Neutrophil (primary cell): Measurements from ENCODE around the gene SETD7.

Experiments
- H3K27ac ChIP-seq: fragments of 200-600 bp; sonication (generic); 2 replicates; pipeline ENCODE4 v1.5.1; 2016; ENCODE audit warnings: mild to moderate bottlenecking, moderate library complexity
- H3K27me3 ChIP-seq: fragments of 200-600 bp; sonication (generic); 2 replicates; pipeline ENCODE4 v1.6.0; 2016; ENCODE audit warnings: mild to moderate bottlenecking
- H3K36me3 ChIP-seq: fragments of 200-600 bp; sonication (generic); 2 replicates; pipeline ENCODE4 v1.5.1; 2017
- H3K4me1 ChIP-seq, 2 experiments: fragments of 200-600 bp in 1 of 2; sonication (generic) in 1 of 2; 1 replicate in 1 of 2; 2 replicates in 1 of 2; pipeline versions ENCODE4 v1.5.1 to v1.6.1; 2013 to 2016; ENCODE audit warnings: low read depth in 1 of 2, low read length in 1 of 2, mild to moderate bottlenecking in 1 of 2, moderate library complexity in 1 of 2; ENCODE audit not compliant: control insufficient read depth in 1 of 2, insufficient read depth in 1 of 2
- H3K4me3 ChIP-seq, 2 experiments: fragments of 200-600 bp in 1 of 2; sonication (generic) in 1 of 2; 1 replicate in 1 of 2; 2 replicates in 1 of 2; pipeline ENCODE4 v1.5.1; 2013 to 2016; ENCODE audit warnings: low read depth in 1 of 2, low read length in 1 of 2, mild to moderate bottlenecking in 1 of 2, moderate library complexity in 1 of 2
- H3K9me3 ChIP-seq: fragments of 200-600 bp; sonication (generic); 2 replicates; pipeline ENCODE4 v1.5.1; 2016
- CTCF ChIP-seq: fragments of 200-600 bp; sonication (generic); IDR thresholded peaks from 2 replicates; pipeline ENCODE4 v1.5.1; 2016; ENCODE audit warnings: antibody characterized with exemption

The SETD7 gene

GRCh38 chr4:139483000-139483399 lies 73.0 kb downstream of the SETD7 start:
- Histone ChIP-seq H3K4me3 (no peak overlapping the region), H3K36me3 (peaks cover 4% of the 10 kb centered on the region)
- no peak for TF ChIP-seq CTCF

GRCh38 chr4:139481465-139481864 lies 74.6 kb downstream of the SETD7 start:
- no peak for TF ChIP-seq CTCF
- Histone ChIP-seq H3K36me3 (peaks cover 11% of the 10 kb centered on the region), H3K9me3 (no peaks in the 10 kb centered on the region), H3K4me3 (no peak overlapping the region), H3K4me1 (peaks cover 0 to 10% of the 10 kb centered on the region in 2 experiments), H3K27ac (no peak overlapping the region), H3K27me3 (no peaks in the 10 kb centered on the region)

More at GRCh38 chr4:139483000-139483399, 73.0 kb downstream of the SETD7 start:
- Histone ChIP-seq H3K27ac (no peak overlapping the region), H3K27me3 (no peaks in the 10 kb centered on the region), H3K4me1 (peaks cover 0 to 10% of the 10 kb centered on the region in 2 experiments), H3K9me3 (no peaks in the 10 kb centered on the region)

GRCh38 chr4:139476363-139476762 lies 79.7 kb downstream of the SETD7 start:
- peaks cover 0 to 2% of the 10 kb centered on the region in 2 experiments for H3K4me1 ChIP-seq
- H3K27ac ChIP-seq, result peak overlapping the region; percentile 30
- no peak overlapping the region for H3K4me3 ChIP-seq
- H3K9me3 ChIP-seq, result no peaks in the 10 kb centered on the region
- no peaks in the 10 kb centered on the region for H3K27me3 ChIP-seq
- peaks cover 44% of the 10 kb centered on the region for H3K36me3 ChIP-seq
- TF ChIP-seq CTCF, result no peak

- no peak for TF ChIP-seq CTCF
- peak overlapping the region; percentile 3 for H3K27ac ChIP-seq
- peaks cover 41% of the 10 kb centered on the region for H3K36me3 ChIP-seq
- H3K4me3 ChIP-seq, result no peak overlapping the region
- H3K4me1 ChIP-seq, result peaks cover 15 to 18% of the 10 kb centered on the region in 2 experiments
- H3K27me3 ChIP-seq, result no peaks in the 10 kb centered on the region
- H3K9me3 ChIP-seq, result no peaks in the 10 kb centered on the region
Observed at GRCh38 chr4:139472852-139473251, 83.2 kb downstream of the SETD7 start.

- H3K4me3 ChIP-seq, result peak overlapping the region in 1 of 2 experiments; percentile 7
- H3K36me3 ChIP-seq, result peaks cover 30% of the 10 kb centered on the region
- no peaks in the 10 kb centered on the region for H3K27me3 ChIP-seq
- no peak for TF ChIP-seq CTCF
- peaks cover 15 to 18% of the 10 kb centered on the region in 2 experiments for H3K4me1 ChIP-seq
- no peaks in the 10 kb centered on the region for H3K9me3 ChIP-seq
- H3K27ac ChIP-seq, result peak overlapping the region; percentile 73
Observed at GRCh38 chr4:139470997-139471665, 84.9 kb downstream of the SETD7 start.
